IMR-90 (cell line): ENCODE results near the gene PHETA1. TPM values are rescaled to one million over a fixed set of nuclear protein-coding genes. Genes with fewer than 3 reads are reported as not detected.

ENCODE experiments used
- ATAC-seq: fragments of 200-7000 bp; cut with Tn5 transposase; 2 replicates; pipeline ENCODE4 v1.9.1; 2020; ENCODE audit warnings: low read depth, mild to moderate bottlenecking, moderate library complexity
- BruUV-seq: library from RNA; stranded (reverse); fragments of 400-500 nt; replicated peaks from 2 replicates; lab custom pipeline; 2021; lab: Mats Ljungman, UMichigan
- CTCF ChIA-PET: fragments of 300-600 bp; formaldehyde crosslinking; extraction: SDS; loops from one replicate; lab custom pipeline; 2021; ENCODE audit warnings: antibody characterized with exemption; lab: Yijun Ruan, JAX
- POLR2A ChIA-PET: fragments of 300-600 bp; sonication (Branson Sonifier 250); formaldehyde crosslinking; loops from one replicate; lab custom pipeline; 2022; ENCODE audit warnings: antibody characterized with exemption; ENCODE audit not compliant: unreplicated experiment; lab: Charles Lee
- DNase-seq: peaks from one replicate; pipeline ENCODE4 v3.0.0; 2013
- H2AFZ ChIP-seq: replicated peaks from 2 replicates; pipeline ENCODE3; 2013; ENCODE audit warnings: low read length, mild to moderate bottlenecking; ENCODE audit not compliant: poor library complexity
- H2AK5ac ChIP-seq: 2 replicates; pipeline ENCODE4 v1.6.1; 2013; ENCODE audit warnings: low read depth, low read length, inconsistent platforms
- H2AK9ac ChIP-seq: replicated peaks from 2 replicates; pipeline ENCODE3; 2013; ENCODE audit warnings: mild to moderate bottlenecking, low read depth, low read length, moderate library complexity; ENCODE audit not compliant: poor library complexity
- H2BK120ac ChIP-seq: 2 replicates; pipeline ENCODE4 v1.6.1; 2013; ENCODE audit warnings: low read depth, low read length, inconsistent platforms
- H2BK15ac ChIP-seq: 3 replicates; pipeline ENCODE4 v1.6.1; 2013; ENCODE audit warnings: low read depth, low read length, inconsistent platforms
- H2BK20ac ChIP-seq: 2 replicates; pipeline ENCODE4 v1.6.1; 2013; ENCODE audit warnings: low read depth, mild to moderate bottlenecking, inconsistent platforms, low read length, moderate library complexity
- H2BK5ac ChIP-seq: 2 replicates; pipeline ENCODE4 v1.6.1; 2013; ENCODE audit warnings: mild to moderate bottlenecking, low read depth, low read length, inconsistent platforms; ENCODE audit not compliant: poor library complexity, severe bottlenecking
- H3K14ac ChIP-seq: replicated peaks from 2 replicates; pipeline ENCODE4 v1.6.1; 2013; ENCODE audit warnings: low read depth, low read length, inconsistent platforms
- H3K18ac ChIP-seq: 2 replicates; pipeline ENCODE4 v1.6.1; 2013; ENCODE audit warnings: low read depth, low read length, control low read depth
- H3K23ac ChIP-seq: 2 replicates; pipeline ENCODE4 v1.6.1; 2013; ENCODE audit warnings: low read depth, low read length, inconsistent platforms
- H3K27ac ChIP-seq: 2 replicates; pipeline ENCODE4 v1.5.1; 2013; ENCODE audit warnings: mild to moderate bottlenecking, control low read depth, low read length; ENCODE audit not compliant: insufficient read depth
- H3K27me3 ChIP-seq: 2 replicates; pipeline ENCODE4 v1.6.1; 2013; ENCODE audit warnings: low read length; ENCODE audit not compliant: control insufficient read depth, insufficient read depth
- H3K36me3 ChIP-seq: 2 replicates; pipeline ENCODE4 v1.6.1; 2013; ENCODE audit warnings: low read length, mixed read lengths; ENCODE audit not compliant: control insufficient read depth, insufficient read depth
- H3K4ac ChIP-seq: 2 replicates; pipeline ENCODE4 v1.6.1; 2013; ENCODE audit warnings: low read depth, low read length, inconsistent platforms
- H3K4me1 ChIP-seq: 2 replicates; pipeline ENCODE4 v1.6.1; 2013; ENCODE audit warnings: low read length, mixed read lengths; ENCODE audit not compliant: control insufficient read depth, insufficient read depth
- H3K4me2 ChIP-seq: 2 replicates; pipeline ENCODE4 v1.6.1; 2013; ENCODE audit warnings: low read depth, mild to moderate bottlenecking, control low read depth, low read length, moderate library complexity
- H3K4me3 ChIP-seq: 2 replicates; pipeline ENCODE4 v1.5.1; 2013; ENCODE audit warnings: low read depth, mild to moderate bottlenecking, control low read depth, low read length, moderate library complexity; ENCODE audit not compliant: insufficient read depth
- H3K56ac ChIP-seq: 2 replicates; pipeline ENCODE4 v1.6.1; 2013; ENCODE audit warnings: low read length, inconsistent platforms; ENCODE audit not compliant: insufficient read depth; ENCODE audit errors: extremely low read depth
- H3K79me1 ChIP-seq, 2 experiments: 2 replicates each; pipeline ENCODE4 v1.6.1; 2013; ENCODE audit warnings: low read length in 2 of 2, inconsistent platforms in 1 of 2, low read depth in 1 of 2
- H3K9ac ChIP-seq: 2 replicates; pipeline ENCODE4 v1.6.1; 2013; ENCODE audit warnings: low read depth, low read length, control low read depth
- H3K9me1 ChIP-seq: 2 replicates; pipeline ENCODE4 v1.6.1; 2013; ENCODE audit warnings: low read length, inconsistent platforms; ENCODE audit not compliant: insufficient read depth
- H3K9me3 ChIP-seq: 2 replicates; pipeline ENCODE4 v1.6.1; 2013; ENCODE audit warnings: low read length; ENCODE audit not compliant: control insufficient read depth, insufficient read depth
- H4K20me1 ChIP-seq: 2 replicates; pipeline ENCODE4 v1.6.1; 2013; ENCODE audit warnings: low read length, inconsistent platforms; ENCODE audit not compliant: insufficient read depth
- H4K5ac ChIP-seq: 2 replicates; pipeline ENCODE4 v1.6.1; 2013; ENCODE audit warnings: mild to moderate bottlenecking, low read depth, low read length, control low read depth
- H4K8ac ChIP-seq, 2 experiments: 2 replicates each; pipeline ENCODE4 v1.6.1; 2013; ENCODE audit warnings: low read depth in 2 of 2, low read length in 2 of 2, control low read depth in 1 of 2, inconsistent platforms in 1 of 2
- H4K91ac ChIP-seq: 2 replicates; pipeline ENCODE4 v1.6.1; 2013; ENCODE audit warnings: low read depth, low read length, inconsistent platforms; ENCODE audit not compliant: insufficient read depth
- NFE2L2 ChIP-seq: fragments of 150-350 bp; IDR thresholded peaks from 2 replicates; pipeline ENCODE4 v1.6.1; 2016; ENCODE audit warnings: low read depth, mild to moderate bottlenecking, low read length
- WGBS, 2 experiments: methylation state at CpG; one replicate each; pipeline versions ENCODE4 v1.1.5 to v1.1.7; 2013; ENCODE audit warnings: missing lambda C conversion rate in 2 of 2; ENCODE audit not compliant: insufficient read length in 1 of 2; ENCODE audit errors: extremely low coverage in 2 of 2; 5-methylcytosine and 5-hydroxymethylcytosine counted together
- dilution Hi-C: fragments of 300-500 bp; cut with HindIII; formaldehyde crosslinking; loops from one replicate; pipeline ENCODE4 v1.14.3; 2018; ENCODE audit warnings: low sequenced_read_pairs; ENCODE audit not compliant: unreplicated experiment
- in situ Hi-C: fragments of 300-500 bp; cut with MboI; formaldehyde crosslinking; loops from 3 replicates; pipeline ENCODE4 v1.14.3; 2019; ENCODE audit warnings: low sequenced_read_pairs, inconsistent platforms, mixed read lengths
- intact Hi-C: fragments of 100-400 bp; cut with micrococcal nuclease; formaldehyde crosslinking; loops from 2 replicates; pipeline ENCODE4 v1.10.0; 2022
- polyA plus RNA-seq, 3 experiments: library from polyadenylated mRNA; depleted of rRNA; stranded (reverse); fragments of >200 nt; gene quantifications; 2 replicates each; pipeline ENCODE4 v1.2.3, GENCODE V29; 2012; ENCODE audit warnings: low replicate concordance in 1 of 3
- total RNA-seq: library from RNA; depleted of rRNA; stranded (reverse); fragments of >200 nt; gene quantifications from 2 replicates; pipeline ENCODE4 v1.2.3, GENCODE V29; 2012

PHETA1 gene
- total and polyA plus RNA-seq, 2 of the 4 experiments (the other 2 are of a cell fraction) = 3.2 to 6.6 TPM

DNA sequence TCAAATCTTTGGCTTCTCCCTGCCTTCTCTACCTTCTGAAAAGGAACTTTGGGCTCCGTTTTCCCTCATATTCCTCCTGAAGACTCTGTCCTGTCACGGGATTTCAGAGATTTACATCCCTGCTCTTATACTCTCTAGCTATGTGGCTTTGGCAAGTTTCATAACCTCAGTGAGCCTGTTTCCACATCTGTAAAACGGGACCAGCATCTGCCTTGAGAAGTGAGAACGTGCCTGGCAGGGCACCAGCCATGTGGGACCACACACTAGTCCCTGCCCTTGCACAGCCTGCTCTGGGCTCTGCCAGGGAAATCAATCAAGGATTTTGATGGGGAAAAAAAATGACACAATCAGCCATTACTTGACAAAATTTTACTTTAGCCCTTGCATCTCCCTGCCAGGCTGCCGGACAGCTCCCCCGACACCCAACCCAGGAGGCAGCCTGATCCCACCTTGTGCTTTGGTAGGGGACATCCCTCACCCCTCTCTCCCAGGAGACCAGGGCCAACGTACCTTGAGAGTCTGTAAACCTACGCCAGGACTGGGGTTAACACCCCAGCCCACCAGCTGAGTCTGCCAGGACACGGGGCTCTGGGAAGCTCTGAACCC, 8.5 kb downstream of the PHETA1 start:
- H3K23ac ChIP-seq = no peak overlapping the region
- H3K4me3 ChIP-seq = no peak overlapping the region
- WGBS, 2 experiments = 73% methylated on average over 3 of the region's 9 CpGs; no CpG with 5 or more reads in 1 of the 2 experiments
- no peak overlapping the region for H2BK15ac ChIP-seq
- TF ChIP-seq NFE2L2 = no peak
- H3K4me1 ChIP-seq = 0 out of 2 replicates have a peak, but pooled peaks cover 2% of the 10 kb centered on the region
- ChIA-PET CTCF (no interaction called here), POLR2A (no interaction called here)
- in situ Hi-C loops (no loop called here), dilution Hi-C loops (no loop called here), intact Hi-C loops (no loop called here)
- H2AK5ac ChIP-seq = no peak overlapping the region
- DNase-seq = no peak
- H4K5ac ChIP-seq = no peak overlapping the region
- no peak overlapping the region for H3K18ac ChIP-seq
- 0 out of 2 replicates have a peak, but pooled peaks cover 6% of the 10 kb centered on the region for H3K9me1 ChIP-seq
- no TSS peak for BruUV-seq
- H2BK5ac ChIP-seq = no peak overlapping the region
- peaks cover 0 to 10% of the 10 kb centered on the region in 2 experiments; a peak in 1 of 4 replicates for H3K79me1 ChIP-seq
- H3K9me3 ChIP-seq = no peaks in the 10 kb centered on the region
- peak overlapping the region; percentile 5 for H2AK9ac ChIP-seq
- no peak overlapping the region for H3K4ac ChIP-seq
- no peak overlapping the region for H2BK120ac ChIP-seq
- H4K20me1 ChIP-seq = no peaks in the 10 kb centered on the region
- no peak overlapping the region for H3K56ac ChIP-seq
- H3K27ac ChIP-seq = no peak overlapping the region
- no peak overlapping the region for H2BK20ac ChIP-seq
- H3K14ac ChIP-seq = no peak overlapping the region
- H4K91ac ChIP-seq = no peak overlapping the region
- no peak overlapping the region for H3K9ac ChIP-seq
- H4K8ac ChIP-seq = no peak overlapping the region
- H3K4me2 ChIP-seq = no peak overlapping the region
- peaks cover 12% of the 10 kb centered on the region for H3K36me3 ChIP-seq
- no peak for ATAC-seq
- no peaks in the 10 kb centered on the region; the same call in none of the 2 replicates for H3K27me3 ChIP-seq
- no peak overlapping the region for H2AFZ ChIP-seq
